ENCODE results near the gene SNTB2. TPM values are rescaled to one million over a fixed set of nuclear protein-coding genes. Genes with fewer than 3 reads are reported as not detected.

Gene SNTB2
- total and polyA plus RNA-seq, 9 of the 15 experiments (the other 6 are each of a cell fraction or from before 2014, with no cell fraction given), result 1.2 to 13.7 (median 5.7) TPM

DNA sequence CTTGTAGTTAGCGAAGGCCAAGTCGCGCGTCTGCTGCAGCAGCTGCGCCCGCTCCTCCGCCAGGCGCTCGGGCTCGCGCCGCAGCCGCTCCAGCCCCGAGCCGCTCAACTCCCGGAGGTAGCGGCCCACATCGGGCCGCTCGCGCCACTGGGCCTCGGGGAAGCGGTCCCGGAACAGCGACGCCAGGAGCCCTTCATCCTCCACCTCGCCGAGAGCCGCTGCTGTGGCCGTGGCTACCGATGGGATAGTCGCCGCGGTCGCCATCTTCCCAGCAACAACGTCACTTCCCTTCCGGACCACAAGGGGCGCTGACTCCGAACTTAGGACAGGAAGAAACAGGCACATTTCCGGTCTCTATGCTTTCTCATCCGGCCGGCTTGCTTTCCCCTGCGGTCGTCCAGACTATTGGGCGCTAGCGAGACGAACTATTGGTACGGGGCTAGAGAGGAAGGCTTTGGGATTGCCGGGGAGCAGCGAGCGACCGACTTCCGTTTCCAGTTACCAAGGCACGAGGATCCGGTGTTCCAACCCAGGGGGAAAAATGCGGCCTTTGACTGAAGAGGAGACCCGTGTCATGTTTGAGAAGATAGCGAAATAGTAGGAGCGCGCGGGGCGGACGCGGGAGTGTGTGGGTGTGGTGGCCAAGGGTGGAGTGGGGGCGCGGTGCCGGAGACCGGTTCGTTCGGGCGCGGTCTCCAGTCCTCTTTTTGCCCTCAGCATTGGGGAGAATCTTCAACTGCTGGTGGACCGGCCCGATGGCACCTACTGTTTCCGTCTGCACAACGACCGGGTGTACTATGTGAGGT is 152.5 kb downstream of the SNTB2 start, which contains the start of the genes COG8 and NIP7 (continued):
- TF ChIP-seq, protein P1, sequence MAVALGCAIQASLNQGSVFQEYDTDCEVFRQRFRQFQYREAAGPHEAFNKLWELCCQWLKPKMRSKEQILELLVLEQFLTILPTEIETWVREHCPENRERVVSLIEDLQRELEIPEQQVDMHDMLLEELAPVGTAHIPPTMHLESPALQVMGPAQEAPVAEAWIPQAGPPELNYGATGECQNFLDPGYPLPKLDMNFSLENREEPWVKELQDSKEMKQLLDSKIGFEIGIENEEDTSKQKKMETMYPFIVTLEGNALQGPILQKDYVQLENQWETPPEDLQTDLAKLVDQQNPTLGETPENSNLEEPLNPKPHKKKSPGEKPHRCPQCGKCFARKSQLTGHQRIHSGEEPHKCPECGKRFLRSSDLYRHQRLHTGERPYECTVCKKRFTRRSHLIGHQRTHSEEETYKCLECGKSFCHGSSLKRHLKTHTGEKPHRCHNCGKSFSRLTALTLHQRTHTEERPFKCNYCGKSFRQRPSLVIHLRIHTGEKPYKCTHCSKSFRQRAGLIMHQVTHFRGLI (CRISPR knock-in tag; IDR thresholded peaks at IDR 0.05), result no peak
- TF ChIP-seq HDAC1 (IDR thresholded peaks at IDR 0.05) (peak in 1 of 2 experiments; percentile 97; a peak in 2 of 4 replicates), SMAD4 (CRISPR knock-in tag; conservative IDR thresholded peaks at IDR 0.05) (peak; percentile 66; the same call in 1 of the 2 replicates), RBM39 (optimal IDR thresholded peaks at IDR 0.05; ENCODE audit: low read depth, low read length) (peak; percentile 78), NR2C1 (IDR thresholded peaks at IDR 0.05) (peak; percentile 80), NR2C1 (tag; IDR thresholded peaks at IDR 0.05) (peak; percentile 71), ZNF175 (CRISPR knock-in tag; IDR thresholded peaks at IDR 0.05; ENCODE audit: low read depth) (no peak), POLR2B (IDR thresholded peaks at IDR 0.05; ENCODE audit: low read depth, partially characterized antibody) (peak; percentile 89), MYBL2 (IDR thresholded peaks at IDR 0.05; ENCODE audit: low read depth) (no peak), MYBL2 (CRISPR knock-in tag; IDR thresholded peaks at IDR 0.05; ENCODE audit: borderline replicate concordance) (no peak), CREB1 (IDR thresholded peaks at IDR 0.05) (peak; percentile 88), CREB1 (CRISPR knock-in tag; IDR thresholded peaks at IDR 0.05) (peak; percentile 93), ZNF24 (IDR thresholded peaks at IDR 0.05) (no peak)
- TF ChIP-seq, protein P2, sequence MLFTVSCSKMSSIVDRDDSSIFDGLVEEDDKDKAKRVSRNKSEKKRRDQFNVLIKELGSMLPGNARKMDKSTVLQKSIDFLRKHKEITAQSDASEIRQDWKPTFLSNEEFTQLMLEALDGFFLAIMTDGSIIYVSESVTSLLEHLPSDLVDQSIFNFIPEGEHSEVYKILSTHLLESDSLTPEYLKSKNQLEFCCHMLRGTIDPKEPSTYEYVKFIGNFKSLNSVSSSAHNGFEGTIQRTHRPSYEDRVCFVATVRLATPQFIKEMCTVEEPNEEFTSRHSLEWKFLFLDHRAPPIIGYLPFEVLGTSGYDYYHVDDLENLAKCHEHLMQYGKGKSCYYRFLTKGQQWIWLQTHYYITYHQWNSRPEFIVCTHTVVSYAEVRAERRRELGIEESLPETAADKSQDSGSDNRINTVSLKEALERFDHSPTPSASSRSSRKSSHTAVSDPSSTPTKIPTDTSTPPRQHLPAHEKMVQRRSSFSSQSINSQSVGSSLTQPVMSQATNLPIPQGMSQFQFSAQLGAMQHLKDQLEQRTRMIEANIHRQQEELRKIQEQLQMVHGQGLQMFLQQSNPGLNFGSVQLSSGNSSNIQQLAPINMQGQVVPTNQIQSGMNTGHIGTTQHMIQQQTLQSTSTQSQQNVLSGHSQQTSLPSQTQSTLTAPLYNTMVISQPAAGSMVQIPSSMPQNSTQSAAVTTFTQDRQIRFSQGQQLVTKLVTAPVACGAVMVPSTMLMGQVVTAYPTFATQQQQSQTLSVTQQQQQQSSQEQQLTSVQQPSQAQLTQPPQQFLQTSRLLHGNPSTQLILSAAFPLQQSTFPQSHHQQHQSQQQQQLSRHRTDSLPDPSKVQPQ (CRISPR knock-in tag; IDR thresholded peaks at IDR 0.05; ENCODE audit: borderline replicate concordance), result no peak
- TF ChIP-seq, protein P3, sequence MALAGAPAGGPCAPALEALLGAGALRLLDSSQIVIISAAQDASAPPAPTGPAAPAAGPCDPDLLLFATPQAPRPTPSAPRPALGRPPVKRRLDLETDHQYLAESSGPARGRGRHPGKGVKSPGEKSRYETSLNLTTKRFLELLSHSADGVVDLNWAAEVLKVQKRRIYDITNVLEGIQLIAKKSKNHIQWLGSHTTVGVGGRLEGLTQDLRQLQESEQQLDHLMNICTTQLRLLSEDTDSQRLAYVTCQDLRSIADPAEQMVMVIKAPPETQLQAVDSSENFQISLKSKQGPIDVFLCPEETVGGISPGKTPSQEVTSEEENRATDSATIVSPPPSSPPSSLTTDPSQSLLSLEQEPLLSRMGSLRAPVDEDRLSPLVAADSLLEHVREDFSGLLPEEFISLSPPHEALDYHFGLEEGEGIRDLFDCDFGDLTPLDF (CRISPR knock-in tag; IDR thresholded peaks at IDR 0.05), result 0 out of 2 replicates have a peak, but pooled peaks have one; percentile 1
- TF ChIP-seq, protein P4, sequence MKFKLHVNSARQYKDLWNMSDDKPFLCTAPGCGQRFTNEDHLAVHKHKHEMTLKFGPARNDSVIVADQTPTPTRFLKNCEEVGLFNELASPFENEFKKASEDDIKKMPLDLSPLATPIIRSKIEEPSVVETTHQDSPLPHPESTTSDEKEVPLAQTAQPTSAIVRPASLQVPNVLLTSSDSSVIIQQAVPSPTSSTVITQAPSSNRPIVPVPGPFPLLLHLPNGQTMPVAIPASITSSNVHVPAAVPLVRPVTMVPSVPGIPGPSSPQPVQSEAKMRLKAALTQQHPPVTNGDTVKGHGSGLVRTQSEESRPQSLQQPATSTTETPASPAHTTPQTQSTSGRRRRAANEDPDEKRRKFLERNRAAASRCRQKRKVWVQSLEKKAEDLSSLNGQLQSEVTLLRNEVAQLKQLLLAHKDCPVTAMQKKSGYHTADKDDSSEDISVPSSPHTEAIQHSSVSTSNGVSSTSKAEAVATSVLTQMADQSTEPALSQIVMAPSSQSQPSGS (CRISPR knock-in tag; IDR thresholded peaks at IDR 0.05), result no peak
- TF ChIP-seq, protein P5, sequence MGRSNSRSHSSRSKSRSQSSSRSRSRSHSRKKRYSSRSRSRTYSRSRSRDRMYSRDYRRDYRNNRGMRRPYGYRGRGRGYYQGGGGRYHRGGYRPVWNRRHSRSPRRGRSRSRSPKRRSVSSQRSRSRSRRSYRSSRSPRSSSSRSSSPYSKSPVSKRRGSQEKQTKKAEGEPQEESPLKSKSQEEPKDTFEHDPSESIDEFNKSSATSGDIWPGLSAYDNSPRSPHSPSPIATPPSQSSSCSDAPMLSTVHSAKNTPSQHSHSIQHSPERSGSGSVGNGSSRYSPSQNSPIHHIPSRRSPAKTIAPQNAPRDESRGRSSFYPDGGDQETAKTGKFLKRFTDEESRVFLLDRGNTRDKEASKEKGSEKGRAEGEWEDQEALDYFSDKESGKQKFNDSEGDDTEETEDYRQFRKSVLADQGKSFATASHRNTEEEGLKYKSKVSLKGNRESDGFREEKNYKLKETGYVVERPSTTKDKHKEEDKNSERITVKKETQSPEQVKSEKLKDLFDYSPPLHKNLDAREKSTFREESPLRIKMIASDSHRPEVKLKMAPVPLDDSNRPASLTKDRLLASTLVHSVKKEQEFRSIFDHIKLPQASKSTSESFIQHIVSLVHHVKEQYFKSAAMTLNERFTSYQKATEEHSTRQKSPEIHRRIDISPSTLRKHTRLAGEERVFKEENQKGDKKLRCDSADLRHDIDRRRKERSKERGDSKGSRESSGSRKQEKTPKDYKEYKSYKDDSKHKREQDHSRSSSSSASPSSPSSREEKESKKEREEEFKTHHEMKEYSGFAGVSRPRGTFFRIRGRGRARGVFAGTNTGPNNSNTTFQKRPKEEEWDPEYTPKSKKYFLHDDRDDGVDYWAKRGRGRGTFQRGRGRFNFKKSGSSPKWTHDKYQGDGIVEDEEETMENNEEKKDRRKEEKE (IDR thresholded peaks at IDR 0.05; ENCODE audit: borderline replicate concordance in 1 of 2, control insufficient read depth in 1 of 2, low read depth in 2 of 2, low read length in 1 of 2), result peak in 1 of 2 experiments; percentile 91; a peak in 2 of 4 replicates

Data from K562 (cell line).